Measurements from ENCODE around the gene TOMM34. TPM values are rescaled to one million over a fixed set of nuclear protein-coding genes. Genes with fewer than 3 reads are reported as not detected.

TOMM34 gene
- total RNA-seq, 4 donors from 2014 or later, result 11.4 to 19.5 (median 16.7) TPM

- no peaks in the 10 kb centered on the region for H3K9me3 ChIP-seq
- H3K27me3 ChIP-seq, result no peaks in the 10 kb centered on the region
- no peaks in the 10 kb centered on the region for H3K4me1 ChIP-seq
- intact Hi-C loops (cut with DNase I), result no loop called here
- H3K27ac ChIP-seq, result no peak overlapping the region
- no peak for DNase-seq
- H3K36me3 ChIP-seq, result peaks cover 9 to 100% (median 38%) of the 10 kb centered on the region in 3 donors
- TF ChIP-seq POLR2A (IDR thresholded peaks at IDR 0.05) (no peak), CTCF (IDR thresholded peaks at IDR 0.05) (no peak)
- no peak overlapping the region for H3K4me3 ChIP-seq
- WGBS, 2 donors, result 60 to 88% methylated on average over 2 of the region's 2 CpGs
These were observed 13.8 kb downstream of the TOMM34 start for GRCh38 chr20:44946271-44946852.

GRCh38 chr20:44945261-44945660, 14.9 kb downstream of the TOMM34 start:
- Histone ChIP-seq H3K4me3 (no peak overlapping the region), H3K36me3 (peaks cover 0 to 100% (median 28%) of the 10 kb centered on the region in 3 donors), H3K9me3 (no peaks in the 10 kb centered on the region), H3K27ac (no peak overlapping the region), H3K4me1 (no peaks in the 10 kb centered on the region), H3K27me3 (no peaks in the 10 kb centered on the region)
- no peak for DNase-seq
- intact Hi-C loops (cut with DNase I), result no loop called here
- 91 to 96% methylated on average over 6 of the region's 6 CpGs for WGBS, 2 donors
- TF ChIP-seq POLR2A (IDR thresholded peaks at IDR 0.05) (no peak), CTCF (IDR thresholded peaks at IDR 0.05) (no peak)

GRCh38 chr20:44943828-44944227, 16.4 kb downstream of the TOMM34 start:
- intact Hi-C loops (cut with DNase I), result no loop called here
- no peak for TF ChIP-seq CTCF (IDR thresholded peaks at IDR 0.05)
- TF ChIP-seq POLR2A (IDR thresholded peaks at IDR 0.05), result no peak
- 84% methylated on average over 4 of the region's 4 CpGs for WGBS, 2 donors
- H3K27me3 ChIP-seq, result no peaks in the 10 kb centered on the region
- H3K4me1 ChIP-seq, result no peaks in the 10 kb centered on the region
- H3K4me3 ChIP-seq, result no peak overlapping the region
- peaks cover 0 to 100% (median 28%) of the 10 kb centered on the region in 3 donors for H3K36me3 ChIP-seq
- no peak overlapping the region for H3K27ac ChIP-seq
- no peaks in the 10 kb centered on the region for H3K9me3 ChIP-seq
- DNase-seq, result no peak

- Histone ChIP-seq H3K27ac (no peak overlapping the region), H3K36me3 (peaks cover 0 to 98% (median 20%) of the 10 kb centered on the region in 3 donors), H3K4me3 (no peak overlapping the region), H3K9me3 (no peaks in the 10 kb centered on the region), H3K27me3 (no peaks in the 10 kb centered on the region), H3K4me1 (no peaks in the 10 kb centered on the region)
- no peak for DNase-seq
- intact Hi-C loops (cut with DNase I), result no loop called here
- 83 to 89% methylated on average over 2 to 3 of the region's 4 CpGs for WGBS, 2 donors
- no peak for TF ChIP-seq POLR2A (IDR thresholded peaks at IDR 0.05)
- no peak for TF ChIP-seq CTCF (IDR thresholded peaks at IDR 0.05)
These were observed 17.8 kb downstream of the TOMM34 start for GRCh38 chr20:44942264-44942973.

- H3K9me3 ChIP-seq, result no peaks in the 10 kb centered on the region
- H3K27ac ChIP-seq, result no peak overlapping the region
- 80 to 85% methylated on average over 4 to 7 of the region's 7 CpGs for WGBS, 2 donors
- intact Hi-C loops (cut with DNase I), result no loop called here
- no peaks in the 10 kb centered on the region for H3K27me3 ChIP-seq
- peaks cover 0 to 98% (median 20%) of the 10 kb centered on the region in 3 donors for H3K36me3 ChIP-seq
- no peak for DNase-seq
- H3K4me3 ChIP-seq, result no peak overlapping the region
- H3K4me1 ChIP-seq, result no peaks in the 10 kb centered on the region
- TF ChIP-seq CTCF (IDR thresholded peaks at IDR 0.05), result no peak
- TF ChIP-seq POLR2A (IDR thresholded peaks at IDR 0.05), result no peak
These were observed 19.0 kb downstream of the TOMM34 start for GRCh38 chr20:44941120-44941691.
